Body of pancreas (tissue), 4 donors: ENCODE measurements around the gene SYPL2. TPM values are rescaled to one million over a fixed set of nuclear protein-coding genes. Genes with fewer than 3 reads are reported as not detected.

Experiments used
- ATAC-seq: fragments of 150-250 bp; one replicate; pipeline ENCODE4 v1.9.1; 2016
- DNase-seq, 4 donors: peaks; one replicate each; pipeline ENCODE4 v3.0.0-alpha.2; 2019
- H3K27ac ChIP-seq, 4 donors: fragments of 200-600 bp; sonication (generic); 1 replicate in 3 of 4; 2 replicates in 1 of 4; pipeline versions ENCODE4 v1.5.1 to v1.6.1; 2016 to 2019; ENCODE audit warnings: mild to moderate bottlenecking in 1 of 4, mixed read lengths in 1 of 4, moderate library complexity in 1 of 4
- H3K27me3 ChIP-seq, 2 donors: fragments of 200-600 bp; sonication (generic); one replicate each; pipeline ENCODE4 v1.6.0; 2016; ENCODE audit warnings: mild to moderate bottlenecking in 1 of 2
- H3K36me3 ChIP-seq, 2 donors: fragments of 200-600 bp; sonication (generic); replicated peaks in 1 of 2; 2 replicates each; pipeline ENCODE4 v1.5.1; 2016; ENCODE audit warnings: low read depth in 2 of 2; ENCODE audit not compliant: insufficient read depth in 1 of 2
- H3K4me1 ChIP-seq: fragments of 200-600 bp; sonication (generic); one replicate; pipeline ENCODE4 v1.6.0; 2016
- H3K4me3 ChIP-seq, 2 donors: fragments of 200-600 bp; sonication (generic); 1 replicate in 1 of 2; 2 replicates in 1 of 2; pipeline ENCODE4 v1.5.1; 2016 to 2019
- H3K9me3 ChIP-seq, 3 donors: fragments of 200-600 bp; sonication (generic); 1 replicate in 2 of 3; 2 replicates in 1 of 3; pipeline ENCODE4 v1.5.1; 2016
- POLR2A ChIP-seq, 3 donors: fragments of 450-650 bp; IDR thresholded peaks; one replicate each; pipeline ENCODE4 v1.6.1; 2016; ENCODE audit warnings: antibody characterized with exemption in 3 of 3, mild to moderate bottlenecking in 2 of 3
- WGBS, 2 donors: methylation state at CpG; one replicate each; pipeline ENCODE4 v1.1.5; 2017; 5-methylcytosine and 5-hydroxymethylcytosine counted together
- intact Hi-C: fragments of 100-400 bp; cut with DNase I; formaldehyde crosslinking; loops from one replicate; pipeline ENCODE4 v1.15.1; 2023
- total RNA-seq, 2 donors: library from RNA; depleted of rRNA; stranded (reverse); fragments of >200 nt; gene quantifications; one replicate each; pipeline ENCODE4 v1.1.0, GENCODE V29; 2016
- TF ChIP-seq, protein P1 (sequence below), 7 experiments: fragments of 450-650 bp in 4 of 7; fragments of 200-600 bp in 3 of 7; sonication (generic) in 3 of 7; IDR thresholded peaks; one replicate each; pipeline ENCODE4 v1.5.1; 2016 to 2019; ENCODE audit warnings: antibody characterized with exemption in 7 of 7

Gene SYPL2
- total RNA-seq, 2 donors from 2014 or later = 1.8 to 2.3 TPM

DNA sequence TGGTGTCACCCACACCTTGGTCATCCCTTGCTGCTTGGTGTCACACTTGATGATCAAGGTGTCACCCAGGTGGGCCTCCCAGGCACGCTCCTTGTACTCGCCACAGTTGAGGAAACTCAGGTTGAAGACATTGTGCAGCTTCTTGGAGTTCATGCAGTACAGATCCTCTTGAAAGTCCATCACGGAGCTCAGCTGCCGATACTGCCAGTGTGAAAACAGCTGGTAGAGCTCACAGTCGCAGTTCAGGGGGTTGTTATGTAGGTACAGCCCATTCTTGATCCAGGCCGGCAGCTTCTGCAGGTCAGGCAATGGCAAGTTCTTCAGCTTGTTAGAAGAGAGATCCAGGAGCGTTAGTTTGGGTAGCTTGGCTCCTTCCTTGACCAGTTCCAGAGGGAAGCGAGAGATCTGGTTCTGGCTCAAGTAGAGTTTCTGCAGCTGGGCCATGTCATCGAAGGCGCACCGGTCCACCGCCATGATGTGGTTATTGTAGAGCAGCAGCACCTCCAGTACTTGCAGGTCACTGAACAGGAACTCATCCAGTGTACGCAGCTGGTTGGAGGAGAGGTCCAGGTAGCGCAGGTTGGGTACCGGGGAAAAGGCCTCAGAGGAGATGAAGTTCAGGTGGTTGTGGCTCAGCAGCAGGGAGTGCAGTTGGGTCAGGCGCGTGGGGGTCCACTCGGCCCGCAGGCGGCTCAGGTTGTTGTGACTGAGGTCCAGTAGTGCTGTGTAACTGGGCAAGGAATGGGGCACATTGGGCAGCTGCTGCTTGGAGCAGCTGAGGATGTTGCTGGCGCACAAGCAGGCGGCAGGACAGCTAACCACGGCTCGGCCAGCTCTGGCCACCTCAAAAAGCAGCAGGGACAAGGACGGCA lies 41.9 kb downstream of the SYPL2 start:
- WGBS, 2 donors = 82 to 84% methylated on average over 20 to 24 of the region's 25 CpGs
- DNase-seq (no peak), ATAC-seq (no peak)
- no peak for TF ChIP-seq POLR2A (IDR thresholded peaks at IDR 0.05)
- TF ChIP-seq, protein P1, sequence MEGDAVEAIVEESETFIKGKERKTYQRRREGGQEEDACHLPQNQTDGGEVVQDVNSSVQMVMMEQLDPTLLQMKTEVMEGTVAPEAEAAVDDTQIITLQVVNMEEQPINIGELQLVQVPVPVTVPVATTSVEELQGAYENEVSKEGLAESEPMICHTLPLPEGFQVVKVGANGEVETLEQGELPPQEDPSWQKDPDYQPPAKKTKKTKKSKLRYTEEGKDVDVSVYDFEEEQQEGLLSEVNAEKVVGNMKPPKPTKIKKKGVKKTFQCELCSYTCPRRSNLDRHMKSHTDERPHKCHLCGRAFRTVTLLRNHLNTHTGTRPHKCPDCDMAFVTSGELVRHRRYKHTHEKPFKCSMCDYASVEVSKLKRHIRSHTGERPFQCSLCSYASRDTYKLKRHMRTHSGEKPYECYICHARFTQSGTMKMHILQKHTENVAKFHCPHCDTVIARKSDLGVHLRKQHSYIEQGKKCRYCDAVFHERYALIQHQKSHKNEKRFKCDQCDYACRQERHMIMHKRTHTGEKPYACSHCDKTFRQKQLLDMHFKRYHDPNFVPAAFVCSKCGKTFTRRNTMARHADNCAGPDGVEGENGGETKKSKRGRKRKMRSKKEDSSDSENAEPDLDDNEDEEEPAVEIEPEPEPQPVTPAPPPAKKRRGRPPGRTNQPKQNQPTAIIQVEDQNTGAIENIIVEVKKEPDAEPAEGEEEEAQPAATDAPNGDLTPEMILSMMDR (IDR thresholded peaks at IDR 0.05) = no peak
- intact Hi-C loops = no loop called here
- Histone ChIP-seq H3K4me3 (no peak overlapping the region), H3K4me1 (peaks cover 25% of the 10 kb centered on the region), H3K36me3 (no peaks in the 10 kb centered on the region), H3K27me3 (no peaks in the 10 kb centered on the region), H3K27ac (no peak overlapping the region), H3K9me3 (no peaks in the 10 kb centered on the region)

DNA sequence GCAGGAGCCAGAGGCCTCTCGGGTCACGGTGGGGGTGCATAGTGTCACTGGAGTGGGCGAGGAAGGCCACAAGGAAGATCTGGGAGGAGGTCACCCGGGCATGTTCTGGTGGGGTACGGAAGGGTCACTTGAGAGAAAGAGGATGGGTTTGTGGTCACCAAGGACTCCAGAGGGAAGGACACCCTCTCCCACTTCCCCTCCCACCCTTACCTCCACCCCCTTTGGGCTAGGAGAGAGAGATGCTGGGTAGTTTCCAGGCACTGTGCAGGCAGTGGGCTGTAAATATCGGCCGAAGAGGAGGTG lies 42.5 kb downstream of the SYPL2 start:
- Histone ChIP-seq H3K27ac (no peak overlapping the region), H3K9me3 (no peaks in the 10 kb centered on the region), H3K27me3 (no peaks in the 10 kb centered on the region), H3K36me3 (no peaks in the 10 kb centered on the region), H3K4me3 (peak overlapping the region in 1 of 2 donors; percentile 47), H3K4me1 (peaks cover 25% of the 10 kb centered on the region)
- ATAC-seq = no peak
- TF ChIP-seq, protein P1 (IDR thresholded peaks at IDR 0.05) = no peak
- no peak for TF ChIP-seq POLR2A (IDR thresholded peaks at IDR 0.05)
- 36 to 64% methylated on average over 7 of the region's 7 CpGs for WGBS, 2 donors
- intact Hi-C loops = no loop called here
- no peak for DNase-seq

DNA sequence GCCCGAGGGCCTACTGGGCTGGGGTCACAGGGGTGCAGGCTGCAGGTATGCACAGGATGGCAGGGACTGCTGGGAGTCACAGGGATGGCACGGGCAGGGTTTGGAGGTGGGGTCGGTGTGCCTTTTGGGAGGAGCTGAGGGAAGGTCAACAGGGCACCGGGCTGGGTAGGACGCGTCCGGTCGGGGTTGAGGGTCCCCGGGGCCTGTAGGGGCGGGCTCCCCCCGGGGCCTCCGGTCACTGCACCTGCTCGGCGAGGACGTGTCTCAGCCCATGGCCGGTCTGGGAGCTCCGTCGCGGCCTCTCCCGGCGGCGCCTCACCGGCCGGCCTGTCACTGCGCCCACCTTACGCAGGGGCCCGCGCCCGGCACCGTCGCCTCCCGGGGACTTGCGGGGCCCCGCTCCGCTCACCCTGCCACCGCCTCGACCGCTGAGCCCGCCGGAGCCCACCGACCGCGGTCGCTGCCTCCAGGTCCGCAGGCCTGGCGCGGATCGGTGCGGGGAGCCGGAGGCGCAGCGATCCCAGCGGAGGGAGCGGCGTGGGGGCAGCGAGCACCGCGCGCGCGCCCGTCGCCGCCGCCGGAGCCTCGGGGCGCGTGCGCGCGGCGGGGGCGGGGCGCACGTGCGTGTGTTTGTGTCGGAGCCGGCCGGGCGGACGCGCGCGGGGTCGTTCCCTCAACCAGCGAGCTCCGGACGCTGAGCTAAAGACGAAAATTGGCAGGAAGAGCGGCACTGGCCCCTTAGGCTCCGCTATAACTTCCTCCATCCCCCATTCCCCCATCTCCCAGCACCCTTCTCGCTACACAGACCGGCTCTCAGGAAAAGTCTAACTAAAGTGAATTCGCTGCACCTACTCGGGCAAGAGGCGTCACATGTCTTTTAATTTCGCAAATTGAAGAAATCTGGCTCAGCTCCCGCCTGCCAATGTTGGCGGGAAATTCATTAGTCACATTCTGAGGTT lies 43.1 kb downstream of the SYPL2 start, which contains the start of gene AMIGO1:
TSS of gene AMIGO1 (minus strand) at position 552 of the 959 bp plus-strand sequence. CDS start 815 bp downstream, outside the sequence.
- TF ChIP-seq, protein P1 (IDR thresholded peaks at IDR 0.05) = no peak
- no peak for TF ChIP-seq POLR2A (IDR thresholded peaks at IDR 0.05)
- peak; percentile 88 for ATAC-seq
- peak; percentile 56 to 73 (median 58) for DNase-seq
- intact Hi-C loops = no loop called here
- H3K4me3 ChIP-seq = peak within 1 kb of the TSS; percentile 55 to 56
- no peaks in the 10 kb centered on the region for H3K9me3 ChIP-seq
- no peaks in the 10 kb centered on the region for H3K36me3 ChIP-seq
- peak within 1 kb of the TSS in 3 of 4 donors; percentile 22 to 36 (median 30) for H3K27ac ChIP-seq
- H3K4me1 ChIP-seq = peaks cover 25% of the 10 kb centered on the region
- WGBS, 2 donors = 0 to 1% methylated on average over 12 to 50 of the region's 100 CpGs
- no peaks in the 10 kb centered on the region for H3K27me3 ChIP-seq

GRCh38 chr1:109513110-109513710 lies 46.9 kb downstream of the SYPL2 start:
- no peak for ATAC-seq
- intact Hi-C loops = no loop called here
- H3K4me1 ChIP-seq = peaks cover 22% of the 10 kb centered on the region
- no peak overlapping the region for H3K4me3 ChIP-seq
- H3K9me3 ChIP-seq = no peaks in the 10 kb centered on the region
- no peaks in the 10 kb centered on the region for H3K27me3 ChIP-seq
- 73 to 74% methylated on average over 2 of the region's 2 CpGs for WGBS, 2 donors
- H3K36me3 ChIP-seq = no peaks in the 10 kb centered on the region
- DNase-seq = no peak
- H3K27ac ChIP-seq = no peak overlapping the region
- no peak for TF ChIP-seq POLR2A (IDR thresholded peaks at IDR 0.05)
- TF ChIP-seq, protein P1 (IDR thresholded peaks at IDR 0.05) = no peak
